ENCODE results near the gene SIX3. TPM values are rescaled to one million over a fixed set of nuclear protein-coding genes. Genes with fewer than 3 reads are reported as not detected.

SIX3 gene
- total RNA-seq, 2 experiments from 2014 or later = not detected

- intact Hi-C loops (cut with micrococcal nuclease) = no loop called here
- H3K9me3 Mint-ChIP-seq = no peaks in the 10 kb centered on the region
- ChIA-PET POLR2A (no interaction called here), CTCF (interaction anchor here (1.3 kb wide), 1 partner anchor 439 kb away, joined by 4 read pairs; no protein-coding TSS in a partner anchor)
- peaks cover 41% of the 10 kb centered on the region for H3K27me3 Mint-ChIP-seq
- ATAC-seq (no peak), DNase-seq (no peak)
- no peaks in the 10 kb centered on the region for H3K36me3 Mint-ChIP-seq (ENCODE audit: low read depth)
- H3K27ac Mint-ChIP-seq = no peak overlapping the region
- no peaks in the 10 kb centered on the region for H3K4me1 Mint-ChIP-seq (ENCODE audit: low read depth)
- no peak overlapping the region for H3K4me3 Mint-ChIP-seq
- TF ChIP-seq CTCF (IDR thresholded peaks at IDR 0.05) = no peak
Measured at GRCh38 chr2:44918095-44918775, 23.3 kb upstream of the SIX3 start.

GRCh38 chr2:44920751-44921150 lies 20.8 kb upstream of the SIX3 start:
- H3K36me3 Mint-ChIP-seq (ENCODE audit: low read depth) = no peaks in the 10 kb centered on the region
- H3K27ac Mint-ChIP-seq = no peak overlapping the region
- TF ChIP-seq CTCF (IDR thresholded peaks at IDR 0.05) = no peak
- peaks cover 61% of the 10 kb centered on the region for H3K27me3 Mint-ChIP-seq
- POLR2A ChIA-PET = interaction anchor here (0.6 kb wide), 1 partner anchor 229 kb away, joined by 3 read pairs; no protein-coding TSS in a partner anchor
- intact Hi-C loops (cut with micrococcal nuclease) = no loop called here
- no peaks in the 10 kb centered on the region for H3K4me1 Mint-ChIP-seq (ENCODE audit: low read depth)
- DNase-seq = no peak
- H3K9me3 Mint-ChIP-seq = no peaks in the 10 kb centered on the region
- no peak for ATAC-seq
- CTCF ChIA-PET = no interaction called here
- no peak overlapping the region for H3K4me3 Mint-ChIP-seq

GRCh38 chr2:44922776-44923175 lies 18.7 kb upstream of the SIX3 start:
- CTCF ChIA-PET = interaction anchor here (0.8 to 2.0 kb wide), 4 partner anchors 29 to 443 kb away, joined by 3 to 7 read pairs (median 4); no protein-coding TSS in a partner anchor
- POLR2A ChIA-PET = no interaction called here
- no peak for DNase-seq
- TF ChIP-seq CTCF (IDR thresholded peaks at IDR 0.05) = no peak
- no peak for ATAC-seq
- intact Hi-C loops (cut with micrococcal nuclease) = no loop called here
- Mint-ChIP-seq H3K27ac (no peak overlapping the region), H3K4me3 (no peak overlapping the region), H3K36me3 (ENCODE audit: low read depth) (no peaks in the 10 kb centered on the region), H3K27me3 (peaks cover 66% of the 10 kb centered on the region), H3K9me3 (no peaks in the 10 kb centered on the region), H3K4me1 (ENCODE audit: low read depth) (no peaks in the 10 kb centered on the region)

- POLR2A ChIA-PET = no interaction called here
Measured at GRCh38 chr2:44925561-44926136, 15.9 kb upstream of the SIX3 start.

More at GRCh38 chr2:44925561-44926136, 15.9 kb upstream of the SIX3 start:
- Mint-ChIP-seq H3K9me3 (no peaks in the 10 kb centered on the region), H3K4me3 (no peak overlapping the region), H3K27me3 (peaks cover 67% of the 10 kb centered on the region), H3K27ac (no peak overlapping the region), H3K36me3 (ENCODE audit: low read depth) (no peaks in the 10 kb centered on the region), H3K4me1 (ENCODE audit: low read depth) (peaks cover 10% of the 10 kb centered on the region)
- CTCF ChIA-PET = interaction anchor here (0.7 to 4.8 kb wide), 4 partner anchors 30 to 446 kb away, joined by 3 to 26 read pairs (median 10); no protein-coding TSS in a partner anchor
- TF ChIP-seq CTCF (IDR thresholded peaks at IDR 0.05) = no peak
- intact Hi-C loops (cut with micrococcal nuclease) = no loop called here
- DNase-seq (no peak), ATAC-seq (no peak)
